Measurements from ENCODE around the gene CROCC2.

CROCC2 gene

DNA sequence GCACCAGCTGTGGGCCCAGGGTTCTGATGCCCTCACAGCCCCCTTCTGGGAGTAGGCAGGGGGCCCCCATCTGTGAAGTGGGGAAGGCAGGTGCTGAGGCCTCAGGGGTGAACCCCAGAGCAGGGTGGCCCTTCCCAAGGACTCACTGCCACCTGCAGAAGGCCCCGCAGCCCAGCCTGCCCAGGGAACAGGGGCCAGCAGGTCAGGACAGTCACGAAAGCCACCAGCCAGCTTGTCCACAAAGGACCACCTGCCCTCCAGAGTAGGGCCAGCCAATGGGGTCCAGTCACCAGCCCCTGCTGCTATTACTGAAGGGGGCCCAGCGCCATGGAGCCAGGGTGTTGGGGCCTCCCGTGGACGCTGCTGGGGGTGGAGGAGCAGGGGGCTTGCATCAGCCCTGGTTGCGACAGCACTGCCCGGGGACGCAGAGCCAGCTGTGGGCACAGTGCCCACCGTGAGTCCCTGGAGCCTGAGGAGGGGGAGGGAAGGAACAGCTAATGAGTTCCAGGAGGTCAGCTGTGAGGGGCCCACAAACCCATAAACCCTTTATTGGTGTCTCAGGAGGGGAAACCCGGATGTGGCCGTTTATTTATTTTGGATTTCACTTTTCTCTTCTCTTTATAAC is 80.8 kb downstream of the CROCC2 start:
- no peak for TF ChIP-seq CTCF (IDR thresholded peaks at IDR 0.05; ENCODE audit: insufficient read depth, low read depth, low read length, missing control alignments)
- no peak for DNase-seq (ENCODE audit: low read depth)
- no peak overlapping the region for H3K4me3 ChIP-seq (ENCODE audit: low read depth, low read length)

- no peak for TF ChIP-seq CTCF (IDR thresholded peaks at IDR 0.05; ENCODE audit: insufficient read depth, low read depth, low read length, missing control alignments)
- no peak overlapping the region for H3K4me3 ChIP-seq (ENCODE audit: low read depth, low read length)
- no peak for DNase-seq (ENCODE audit: low read depth)
These were observed 81.5 kb downstream of the CROCC2 start for GRCh38 chr2:240987588-240987987.

GRCh38 chr2:240988146-240988545 is 82.0 kb downstream of the CROCC2 start:
- no peak for TF ChIP-seq CTCF (IDR thresholded peaks at IDR 0.05; ENCODE audit: insufficient read depth, low read depth, low read length, missing control alignments)
- H3K4me3 ChIP-seq (ENCODE audit: low read depth, low read length) = no peak overlapping the region
- no peak for DNase-seq (ENCODE audit: low read depth)

- no peak overlapping the region for H3K4me3 ChIP-seq (ENCODE audit: low read depth, low read length)
- no peak for DNase-seq (ENCODE audit: low read depth)
- TF ChIP-seq CTCF (IDR thresholded peaks at IDR 0.05; ENCODE audit: insufficient read depth, low read depth, low read length, missing control alignments) = no peak
These were observed 82.6 kb downstream of the CROCC2 start for GRCh38 chr2:240988571-240989271.

DNA sequence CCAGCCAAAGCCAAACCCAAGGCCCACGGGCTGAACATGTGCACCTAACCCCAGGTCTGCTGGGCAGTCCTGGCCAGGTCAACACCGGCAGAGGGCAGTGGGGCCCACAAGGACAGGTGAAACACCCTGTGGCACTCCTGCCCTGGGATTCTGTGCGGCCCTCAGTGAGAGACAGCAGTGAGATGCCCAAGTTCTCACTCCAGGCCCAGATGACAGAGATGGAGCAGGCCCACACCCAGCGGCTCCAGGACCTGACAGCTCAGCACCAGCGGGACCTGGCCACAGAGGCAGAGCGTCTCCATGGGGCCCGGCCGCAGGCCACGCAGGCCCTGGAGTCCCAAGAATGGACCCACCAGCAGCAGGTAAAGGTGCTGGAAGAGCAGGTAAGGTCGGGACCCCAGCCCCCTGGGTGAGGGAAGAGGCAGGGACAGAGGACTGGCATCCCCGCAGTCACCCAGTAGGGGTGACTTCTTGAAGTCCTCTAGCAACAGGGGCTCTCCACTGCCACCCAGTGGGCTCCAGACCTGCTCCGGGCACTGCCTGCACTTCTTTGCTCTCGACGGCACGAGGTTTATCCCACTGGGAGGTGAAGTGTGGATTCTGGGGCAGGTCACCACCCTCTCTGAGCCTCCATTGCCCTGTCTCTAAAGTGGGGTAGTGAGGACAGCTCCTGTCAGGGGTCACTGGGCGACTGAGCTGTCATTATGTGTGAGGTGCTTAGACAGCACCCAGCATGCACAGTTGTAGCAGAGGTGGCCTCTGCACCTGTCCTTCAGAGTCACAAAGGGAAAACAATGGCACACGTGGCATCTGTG is 83.5 kb downstream of the CROCC2 start:
- peak; percentile 63 for TF ChIP-seq CTCF (IDR thresholded peaks at IDR 0.05; ENCODE audit: insufficient read depth, low read depth, low read length, missing control alignments)
- no peak overlapping the region for H3K4me3 ChIP-seq (ENCODE audit: low read depth, low read length)
- peak; percentile 45 for DNase-seq (ENCODE audit: low read depth)

DNA sequence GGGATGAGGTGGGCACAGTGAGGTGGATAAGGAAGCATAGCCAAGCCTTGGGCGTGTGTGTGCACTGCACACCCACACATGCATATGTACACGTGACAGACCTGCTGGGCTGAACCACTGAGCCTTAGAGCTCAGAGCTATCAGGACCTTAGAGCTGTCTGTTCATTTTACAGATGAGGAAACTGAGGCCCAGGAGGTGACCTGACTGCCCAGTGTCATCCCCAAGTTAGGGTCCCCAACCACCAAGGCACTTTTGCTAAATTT is 84.1 kb downstream of the CROCC2 start:
- no peak for TF ChIP-seq CTCF (IDR thresholded peaks at IDR 0.05; ENCODE audit: insufficient read depth, low read depth, low read length, missing control alignments)
- no peak overlapping the region for H3K4me3 ChIP-seq (ENCODE audit: low read depth, low read length)
- DNase-seq (ENCODE audit: low read depth) = no peak

Data from GM12865 (cell line).